SU-DHL-6 (cell line): ENCODE measurements around the gene PRDM16.

Experiments used
- CTCF ChIP-seq: fragments of 200-600 bp; sonication (generic); IDR thresholded peaks from one replicate; pipeline ENCODE4 v1.5.1; 2017; ENCODE audit warnings: antibody characterized with exemption, mild to moderate bottlenecking, low read length, moderate library complexity; ENCODE audit not compliant: insufficient read depth, poor library complexity, severe bottlenecking
- EZH2phosphoT487 ChIP-seq: fragments of 200-600 bp; sonication (generic), shearing (Covaris generic); conservative IDR thresholded peaks from 2 replicates; pipeline ENCODE4 v1.6.1; 2018; ENCODE audit warnings: mild to moderate bottlenecking, antibody characterized with exemption, low read length, moderate library complexity, mixed read lengths

DNA sequence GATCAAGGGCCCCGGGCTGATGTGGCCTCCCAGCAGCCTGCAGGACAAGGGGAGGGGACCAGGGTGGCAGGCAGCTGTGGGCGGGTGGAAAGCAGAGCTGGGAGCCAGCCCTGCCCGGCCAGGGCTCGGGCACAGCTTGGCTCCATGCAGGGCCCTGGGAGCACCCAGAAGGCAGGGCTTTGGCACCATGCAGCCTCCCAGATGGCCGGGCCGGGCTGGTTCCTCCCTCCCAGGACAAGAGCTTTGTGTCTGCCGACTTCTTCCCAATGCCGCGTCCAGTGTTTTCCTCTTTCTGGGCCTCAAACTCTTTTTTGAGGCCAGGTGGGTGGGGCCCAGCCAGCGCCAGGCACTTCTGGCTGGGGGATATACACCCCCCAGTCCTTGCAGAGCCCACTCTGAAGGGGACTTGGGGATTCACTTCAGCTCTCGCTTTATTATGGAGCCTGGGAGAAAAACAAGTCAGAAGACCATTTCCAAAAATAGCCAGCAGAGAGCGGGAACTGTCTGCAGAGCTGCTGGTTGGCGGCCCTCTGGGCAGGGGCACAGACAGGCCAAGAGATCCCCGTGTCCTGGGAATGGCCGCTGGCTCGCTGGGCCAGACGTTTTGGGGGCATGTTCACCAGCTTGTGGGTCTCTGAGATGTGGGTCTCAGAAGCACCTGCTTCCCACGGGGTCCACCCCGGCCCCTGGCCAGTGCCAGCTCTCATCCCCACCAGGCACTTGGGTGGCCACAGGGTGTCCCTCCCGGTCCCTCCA is 281.7 kb downstream of the PRDM16 start:
- TF ChIP-seq CTCF (no peak), EZH2phosphoT487 (no peak)
